HepG2 (cell line): Measurements from ENCODE around the gene ICAM2.

Experiments
- CHD4 ChIP-seq: fragments of 200-600 bp; sonication (generic); IDR thresholded peaks from 2 replicates; pipeline ENCODE4 v1.7.0; 2017; ENCODE audit warnings: mild to moderate bottlenecking, low read length, borderline replicate concordance
- KDM5A ChIP-seq: fragments of 200-600 bp; sonication (generic); IDR thresholded peaks from 2 replicates; pipeline ENCODE4 v1.7.0; 2018; ENCODE audit warnings: antibody characterized with exemption, mild to moderate bottlenecking, low read length, borderline replicate concordance
- SUZ12 ChIP-seq: fragments of 150-350 bp; IDR thresholded peaks from 2 replicates; pipeline ENCODE4 v1.6.1; 2014; ENCODE audit warnings: low read depth, low read length

- TF ChIP-seq CHD4 (no peak), KDM5A (no peak), SUZ12 (no peak)
Measured at GRCh38 chr17:64004903-64005733, 15.3 kb downstream of the ICAM2 start.
